Measurements from ENCODE around the gene ZBTB20. TPM values are rescaled to one million over a fixed set of nuclear protein-coding genes. Genes with fewer than 3 reads are reported as not detected.

ZBTB20 gene
- total RNA-seq, 2 donors from 2014 or later, result 112 to 120 TPM

- Histone ChIP-seq H3K27me3 (replicated peaks; ENCODE audit: insufficient read depth) (no peaks in the 10 kb centered on the region), H3K4me3 (no peak overlapping the region), H3K4me1 (ENCODE audit: control insufficient read depth in 1 of 2, low read depth in 2 of 2) (no peaks in the 10 kb centered on the region), H3K36me3 (peaks cover 2% of the 10 kb centered on the region), H3K9me3 (no peaks in the 10 kb centered on the region), H3K27ac (no peak overlapping the region)
- DNase-seq (ENCODE audit: low spot score) (no peak), ATAC-seq (ENCODE audit: insufficient number of reproducible peaks, low FRiP score, low read depth) (no peak)
- no peak for TF ChIP-seq CTCF (IDR thresholded peaks at IDR 0.05)
Observed at GRCh38 chr3:114539525-114539924, 607.6 kb downstream of the ZBTB20 start.

- no peak for TF ChIP-seq CTCF (IDR thresholded peaks at IDR 0.05)
- no peak overlapping the region for H3K27ac ChIP-seq
- no peaks in the 10 kb centered on the region for H3K9me3 ChIP-seq
- no peaks in the 10 kb centered on the region for H3K27me3 ChIP-seq (replicated peaks; ENCODE audit: insufficient read depth)
- DNase-seq (ENCODE audit: low spot score), result no peak
- no peak for ATAC-seq (ENCODE audit: insufficient number of reproducible peaks, low FRiP score, low read depth)
- peaks cover 2% of the 10 kb centered on the region for H3K36me3 ChIP-seq
- H3K4me1 ChIP-seq (ENCODE audit: control insufficient read depth in 1 of 2, low read depth in 2 of 2), result no peaks in the 10 kb centered on the region
- H3K4me3 ChIP-seq, result no peak overlapping the region
Observed at GRCh38 chr3:114538211-114538610, 608.9 kb downstream of the ZBTB20 start.

- Histone ChIP-seq H3K9me3 (no peaks in the 10 kb centered on the region), H3K4me3 (no peak overlapping the region), H3K36me3 (no peaks in the 10 kb centered on the region), H3K27me3 (replicated peaks; ENCODE audit: insufficient read depth) (no peaks in the 10 kb centered on the region), H3K27ac (no peak overlapping the region), H3K4me1 (ENCODE audit: control insufficient read depth in 1 of 2, low read depth in 2 of 2) (no peaks in the 10 kb centered on the region)
- no peak for TF ChIP-seq CTCF (IDR thresholded peaks at IDR 0.05)
- ATAC-seq (ENCODE audit: insufficient number of reproducible peaks, low FRiP score, low read depth), result no peak
- no peak for DNase-seq (ENCODE audit: low spot score)
Observed at GRCh38 chr3:114528517-114528916, 618.6 kb downstream of the ZBTB20 start.

- no peak for ATAC-seq (ENCODE audit: insufficient number of reproducible peaks, low FRiP score, low read depth)
- no peak for DNase-seq (ENCODE audit: low spot score)
- TF ChIP-seq CTCF (IDR thresholded peaks at IDR 0.05), result peak; percentile 29
- no peak overlapping the region for H3K4me3 ChIP-seq
- no peaks in the 10 kb centered on the region for H3K27me3 ChIP-seq (replicated peaks; ENCODE audit: insufficient read depth)
- H3K9me3 ChIP-seq, result no peaks in the 10 kb centered on the region
- H3K27ac ChIP-seq, result no peak overlapping the region
- no peaks in the 10 kb centered on the region for H3K4me1 ChIP-seq (ENCODE audit: control insufficient read depth in 1 of 2, low read depth in 2 of 2)
- no peaks in the 10 kb centered on the region for H3K36me3 ChIP-seq
Observed at GRCh38 chr3:114527036-114527644, 619.9 kb downstream of the ZBTB20 start.

GRCh38 chr3:114525278-114525677 is 621.8 kb downstream of the ZBTB20 start:
- no peak for ATAC-seq (ENCODE audit: insufficient number of reproducible peaks, low FRiP score, low read depth)

More at GRCh38 chr3:114525278-114525677, 621.8 kb downstream of the ZBTB20 start:
- Histone ChIP-seq H3K27ac (no peak overlapping the region), H3K9me3 (no peaks in the 10 kb centered on the region), H3K27me3 (replicated peaks; ENCODE audit: insufficient read depth) (no peaks in the 10 kb centered on the region), H3K4me3 (no peak overlapping the region), H3K36me3 (no peaks in the 10 kb centered on the region), H3K4me1 (ENCODE audit: control insufficient read depth in 1 of 2, low read depth in 2 of 2) (no peaks in the 10 kb centered on the region)
- TF ChIP-seq CTCF (IDR thresholded peaks at IDR 0.05), result no peak
- DNase-seq (ENCODE audit: low spot score), result no peak
